ENCODE measurements around the gene IL17F. TPM values are rescaled to one million over a fixed set of nuclear protein-coding genes. Genes with fewer than 3 reads are reported as not detected.

The IL17F gene
- polyA plus RNA-seq, 1 of the 3 experiments (the other 2 are of a cell fraction): not detected

- 7% methylated on average over 7 of the region's 9 CpGs for WGBS (ENCODE audit: low lambda C conversion rate)
- TF ChIP-seq NRF1 (IDR thresholded peaks at IDR 0.05; ENCODE audit: low read depth, low read length): no peak
- TF ChIP-seq GABPA (IDR thresholded peaks at IDR 0.05; ENCODE audit: low read depth): no peak
- TF ChIP-seq MAX (IDR thresholded peaks at IDR 0.05; ENCODE audit: low read depth): no peak
- TF ChIP-seq TCF12 (IDR thresholded peaks at IDR 0.05): no peak
- TF ChIP-seq NFIC (IDR thresholded peaks at IDR 0.05; ENCODE audit: borderline replicate concordance): no peak
- TF ChIP-seq RAD21 (IDR thresholded peaks at IDR 0.05; ENCODE audit: low read length): no peak
- no peak for TF ChIP-seq MEF2A (IDR thresholded peaks at IDR 0.05; ENCODE audit: borderline replicate concordance, low read depth)
- TF ChIP-seq MXI1 (IDR thresholded peaks at IDR 0.05; ENCODE audit: low read depth, low read length): no peak
- TF ChIP-seq, protein P1, sequence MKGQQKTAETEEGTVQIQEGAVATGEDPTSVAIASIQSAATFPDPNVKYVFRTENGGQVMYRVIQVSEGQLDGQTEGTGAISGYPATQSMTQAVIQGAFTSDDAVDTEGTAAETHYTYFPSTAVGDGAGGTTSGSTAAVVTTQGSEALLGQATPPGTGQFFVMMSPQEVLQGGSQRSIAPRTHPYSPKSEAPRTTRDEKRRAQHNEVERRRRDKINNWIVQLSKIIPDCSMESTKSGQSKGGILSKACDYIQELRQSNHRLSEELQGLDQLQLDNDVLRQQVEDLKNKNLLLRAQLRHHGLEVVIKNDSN (IDR thresholded peaks at IDR 0.05; ENCODE audit: borderline replicate concordance, low read depth): no peak
- no peak for TF ChIP-seq EZH2phosphoT487 (IDR thresholded peaks at IDR 0.05; ENCODE audit: borderline replicate concordance, low read depth)
- TF ChIP-seq, protein P2, sequence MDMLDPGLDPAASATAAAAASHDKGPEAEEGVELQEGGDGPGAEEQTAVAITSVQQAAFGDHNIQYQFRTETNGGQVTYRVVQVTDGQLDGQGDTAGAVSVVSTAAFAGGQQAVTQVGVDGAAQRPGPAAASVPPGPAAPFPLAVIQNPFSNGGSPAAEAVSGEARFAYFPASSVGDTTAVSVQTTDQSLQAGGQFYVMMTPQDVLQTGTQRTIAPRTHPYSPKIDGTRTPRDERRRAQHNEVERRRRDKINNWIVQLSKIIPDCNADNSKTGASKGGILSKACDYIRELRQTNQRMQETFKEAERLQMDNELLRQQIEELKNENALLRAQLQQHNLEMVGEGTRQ (IDR thresholded peaks at IDR 0.05; ENCODE audit: borderline replicate concordance, low read depth, low read length): no peak
- TF ChIP-seq TAF1 (IDR thresholded peaks at IDR 0.05; ENCODE audit: borderline replicate concordance, low read depth, low read length): no peak
- TF ChIP-seq SIN3A (IDR thresholded peaks at IDR 0.05; ENCODE audit: borderline replicate concordance, low read depth, low read length): no peak
- TF ChIP-seq REST (IDR thresholded peaks at IDR 0.05; ENCODE audit: low read depth, low read length): no peak
- TF ChIP-seq YY1 (IDR thresholded peaks at IDR 0.05; ENCODE audit: low read depth): no peak
- ChIA-PET CTCF (interaction anchor here (0.9 to 4.6 kb wide), 2 partner anchors 10 to 19 kb away, joined by 4 to 36 read pairs; no protein-coding TSS in a partner anchor), POLR2A (no interaction called here)
- Histone ChIP-seq H3K4me1 (ENCODE audit: control insufficient read depth in 1 of 2, insufficient read depth in 2 of 2, low read depth in 1 of 2, low read length in 1 of 2) (no peaks in the 10 kb centered on the region; a peak in 1 of 4 replicates), H3K36me3 (replicated peaks in 1 of 2; ENCODE audit: control insufficient read depth in 1 of 2, insufficient read depth in 2 of 2, low read length in 1 of 2) (no peaks in the 10 kb centered on the region), H3K9me3 (no peaks in the 10 kb centered on the region), H3K79me2 (ENCODE audit: insufficient read depth) (no peaks in the 10 kb centered on the region), H3K9ac (no peak overlapping the region), H3K27me3 (ENCODE audit: insufficient read depth) (peaks cover 49% of the 10 kb centered on the region; the same call in 1 of the 2 replicates), H3K4me3 (ENCODE audit: low read depth in 2 of 2, low read length in 1 of 2) (no peak overlapping the region), H2AFZ (ENCODE audit: low read depth) (no peak overlapping the region), H4K20me1 (ENCODE audit: insufficient read depth) (no peaks in the 10 kb centered on the region), H3F3A (replicated peaks; ENCODE audit: insufficient read depth) (no peaks in the 10 kb centered on the region), H3K9me2 (no peaks in the 10 kb centered on the region), H3K4me2 (no peak overlapping the region), H3K27ac (ENCODE audit: low read depth in 2 of 2, low read length in 1 of 2) (no peak overlapping the region)
- no peak for DNase-seq
Measured at GRCh38 chr6:52253494-52253893, 9.2 kb upstream of the IL17F start.

Measured in SK-N-SH (cell line).